Measurements from ENCODE around the gene CEP104. TPM values are rescaled to one million over a fixed set of nuclear protein-coding genes. Genes with fewer than 3 reads are reported as not detected.

The CEP104 gene
- total and polyA plus RNA-seq, 2 experiments from 2014 or later: 20.5 to 32.2 TPM

DNA sequence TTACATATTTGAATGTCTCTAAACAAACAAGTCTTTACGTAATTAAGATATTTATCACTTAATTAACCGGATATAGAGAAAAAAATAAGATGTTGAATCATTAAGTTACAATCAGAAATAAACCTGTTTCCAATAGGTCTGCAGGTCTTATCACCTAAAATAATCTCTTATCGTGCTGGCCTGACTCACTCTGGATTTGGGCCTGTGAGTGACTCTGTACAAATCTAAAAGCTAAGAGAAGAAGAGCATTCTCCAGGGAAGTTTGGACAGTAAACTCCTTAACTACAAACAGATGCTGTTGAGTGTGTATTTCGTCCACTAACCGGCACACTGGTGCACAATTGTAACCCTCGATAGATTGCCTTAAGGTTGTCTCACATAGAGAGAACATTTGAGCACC lies 25.3 kb downstream of the CEP104 start (continued):
- TF ChIP-seq, protein P1, sequence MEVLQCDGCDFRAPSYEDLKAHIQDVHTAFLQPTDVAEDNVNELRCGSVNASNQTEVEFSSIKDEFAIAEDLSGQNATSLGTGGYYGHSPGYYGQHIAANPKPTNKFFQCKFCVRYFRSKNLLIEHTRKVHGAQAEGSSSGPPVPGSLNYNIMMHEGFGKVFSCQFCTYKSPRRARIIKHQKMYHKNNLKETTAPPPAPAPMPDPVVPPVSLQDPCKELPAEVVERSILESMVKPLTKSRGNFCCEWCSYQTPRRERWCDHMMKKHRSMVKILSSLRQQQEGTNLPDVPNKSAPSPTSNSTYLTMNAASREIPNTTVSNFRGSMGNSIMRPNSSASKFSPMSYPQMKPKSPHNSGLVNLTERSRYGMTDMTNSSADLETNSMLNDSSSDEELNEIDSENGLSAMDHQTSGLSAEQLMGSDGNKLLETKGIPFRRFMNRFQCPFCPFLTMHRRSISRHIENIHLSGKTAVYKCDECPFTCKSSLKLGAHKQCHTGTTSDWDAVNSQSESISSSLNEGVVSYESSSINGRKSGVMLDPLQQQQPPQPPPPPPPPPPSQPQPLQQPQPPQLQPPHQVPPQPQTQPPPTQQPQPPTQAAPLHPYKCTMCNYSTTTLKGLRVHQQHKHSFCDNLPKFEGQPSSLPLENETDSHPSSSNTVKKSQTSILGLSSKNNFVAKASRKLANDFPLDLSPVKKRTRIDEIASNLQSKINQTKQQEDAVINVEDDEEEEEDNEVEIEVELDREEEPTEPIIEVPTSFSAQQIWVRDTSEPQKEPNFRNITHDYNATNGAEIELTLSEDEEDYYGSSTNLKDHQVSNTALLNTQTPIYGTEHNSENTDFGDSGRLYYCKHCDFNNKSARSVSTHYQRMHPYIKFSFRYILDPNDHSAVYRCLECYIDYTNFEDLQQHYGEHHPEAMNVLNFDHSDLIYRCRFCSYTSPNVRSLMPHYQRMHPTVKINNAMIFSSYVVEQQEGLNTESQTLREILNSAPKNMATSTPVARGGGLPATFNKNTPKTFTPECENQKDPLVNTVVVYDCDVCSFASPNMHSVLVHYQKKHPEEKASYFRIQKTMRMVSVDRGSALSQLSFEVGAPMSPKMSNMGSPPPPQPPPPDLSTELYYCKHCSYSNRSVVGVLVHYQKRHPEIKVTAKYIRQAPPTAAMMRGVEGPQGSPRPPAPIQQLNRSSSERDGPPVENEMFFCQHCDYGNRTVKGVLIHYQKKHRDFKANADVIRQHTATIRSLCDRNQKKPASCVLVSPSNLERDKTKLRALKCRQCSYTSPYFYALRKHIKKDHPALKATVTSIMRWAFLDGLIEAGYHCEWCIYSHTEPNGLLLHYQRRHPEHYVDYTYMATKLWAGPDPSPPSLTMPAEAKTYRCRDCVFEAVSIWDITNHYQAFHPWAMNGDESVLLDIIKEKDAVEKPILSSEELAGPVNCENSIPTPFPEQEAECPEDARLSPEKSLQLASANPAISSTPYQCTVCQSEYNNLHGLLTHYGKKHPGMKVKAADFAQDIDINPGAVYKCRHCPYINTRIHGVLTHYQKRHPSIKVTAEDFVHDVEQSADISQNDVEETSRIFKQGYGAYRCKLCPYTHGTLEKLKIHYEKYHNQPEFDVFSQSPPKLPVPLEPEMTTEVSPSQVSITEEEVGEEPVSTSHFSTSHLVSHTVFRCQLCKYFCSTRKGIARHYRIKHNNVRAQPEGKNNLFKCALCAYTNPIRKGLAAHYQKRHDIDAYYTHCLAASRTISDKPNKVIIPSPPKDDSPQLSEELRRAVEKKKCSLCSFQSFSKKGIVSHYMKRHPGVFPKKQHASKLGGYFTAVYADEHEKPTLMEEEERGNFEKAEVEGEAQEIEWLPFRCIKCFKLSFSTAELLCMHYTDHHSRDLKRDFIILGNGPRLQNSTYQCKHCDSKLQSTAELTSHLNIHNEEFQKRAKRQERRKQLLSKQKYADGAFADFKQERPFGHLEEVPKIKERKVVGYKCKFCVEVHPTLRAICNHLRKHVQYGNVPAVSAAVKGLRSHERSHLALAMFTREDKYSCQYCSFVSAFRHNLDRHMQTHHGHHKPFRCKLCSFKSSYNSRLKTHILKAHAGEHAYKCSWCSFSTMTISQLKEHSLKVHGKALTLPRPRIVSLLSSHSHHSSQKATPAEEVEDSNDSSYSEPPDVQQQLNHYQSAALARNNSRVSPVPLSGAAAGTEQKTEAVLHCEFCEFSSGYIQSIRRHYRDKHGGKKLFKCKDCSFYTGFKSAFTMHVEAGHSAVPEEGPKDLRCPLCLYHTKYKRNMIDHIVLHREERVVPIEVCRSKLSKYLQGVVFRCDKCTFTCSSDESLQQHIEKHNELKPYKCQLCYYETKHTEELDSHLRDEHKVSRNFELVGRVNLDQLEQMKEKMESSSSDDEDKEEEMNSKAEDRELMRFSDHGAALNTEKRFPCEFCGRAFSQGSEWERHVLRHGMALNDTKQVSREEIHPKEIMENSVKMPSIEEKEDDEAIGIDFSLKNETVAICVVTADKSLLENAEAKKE (CRISPR knock-in tag; IDR thresholded peaks at IDR 0.05): no peak
- TF ChIP-seq, protein P2, sequence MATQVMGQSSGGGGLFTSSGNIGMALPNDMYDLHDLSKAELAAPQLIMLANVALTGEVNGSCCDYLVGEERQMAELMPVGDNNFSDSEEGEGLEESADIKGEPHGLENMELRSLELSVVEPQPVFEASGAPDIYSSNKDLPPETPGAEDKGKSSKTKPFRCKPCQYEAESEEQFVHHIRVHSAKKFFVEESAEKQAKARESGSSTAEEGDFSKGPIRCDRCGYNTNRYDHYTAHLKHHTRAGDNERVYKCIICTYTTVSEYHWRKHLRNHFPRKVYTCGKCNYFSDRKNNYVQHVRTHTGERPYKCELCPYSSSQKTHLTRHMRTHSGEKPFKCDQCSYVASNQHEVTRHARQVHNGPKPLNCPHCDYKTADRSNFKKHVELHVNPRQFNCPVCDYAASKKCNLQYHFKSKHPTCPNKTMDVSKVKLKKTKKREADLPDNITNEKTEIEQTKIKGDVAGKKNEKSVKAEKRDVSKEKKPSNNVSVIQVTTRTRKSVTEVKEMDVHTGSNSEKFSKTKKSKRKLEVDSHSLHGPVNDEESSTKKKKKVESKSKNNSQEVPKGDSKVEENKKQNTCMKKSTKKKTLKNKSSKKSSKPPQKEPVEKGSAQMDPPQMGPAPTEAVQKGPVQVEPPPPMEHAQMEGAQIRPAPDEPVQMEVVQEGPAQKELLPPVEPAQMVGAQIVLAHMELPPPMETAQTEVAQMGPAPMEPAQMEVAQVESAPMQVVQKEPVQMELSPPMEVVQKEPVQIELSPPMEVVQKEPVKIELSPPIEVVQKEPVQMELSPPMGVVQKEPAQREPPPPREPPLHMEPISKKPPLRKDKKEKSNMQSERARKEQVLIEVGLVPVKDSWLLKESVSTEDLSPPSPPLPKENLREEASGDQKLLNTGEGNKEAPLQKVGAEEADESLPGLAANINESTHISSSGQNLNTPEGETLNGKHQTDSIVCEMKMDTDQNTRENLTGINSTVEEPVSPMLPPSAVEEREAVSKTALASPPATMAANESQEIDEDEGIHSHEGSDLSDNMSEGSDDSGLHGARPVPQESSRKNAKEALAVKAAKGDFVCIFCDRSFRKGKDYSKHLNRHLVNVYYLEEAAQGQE (IDR thresholded peaks at IDR 0.05; ENCODE audit: unreplicated experiment): no peak
- no peak for TF ChIP-seq EZH2phosphoT487 (IDR thresholded peaks at IDR 0.05; ENCODE audit: unreplicated experiment)
- TF ChIP-seq, protein P3, sequence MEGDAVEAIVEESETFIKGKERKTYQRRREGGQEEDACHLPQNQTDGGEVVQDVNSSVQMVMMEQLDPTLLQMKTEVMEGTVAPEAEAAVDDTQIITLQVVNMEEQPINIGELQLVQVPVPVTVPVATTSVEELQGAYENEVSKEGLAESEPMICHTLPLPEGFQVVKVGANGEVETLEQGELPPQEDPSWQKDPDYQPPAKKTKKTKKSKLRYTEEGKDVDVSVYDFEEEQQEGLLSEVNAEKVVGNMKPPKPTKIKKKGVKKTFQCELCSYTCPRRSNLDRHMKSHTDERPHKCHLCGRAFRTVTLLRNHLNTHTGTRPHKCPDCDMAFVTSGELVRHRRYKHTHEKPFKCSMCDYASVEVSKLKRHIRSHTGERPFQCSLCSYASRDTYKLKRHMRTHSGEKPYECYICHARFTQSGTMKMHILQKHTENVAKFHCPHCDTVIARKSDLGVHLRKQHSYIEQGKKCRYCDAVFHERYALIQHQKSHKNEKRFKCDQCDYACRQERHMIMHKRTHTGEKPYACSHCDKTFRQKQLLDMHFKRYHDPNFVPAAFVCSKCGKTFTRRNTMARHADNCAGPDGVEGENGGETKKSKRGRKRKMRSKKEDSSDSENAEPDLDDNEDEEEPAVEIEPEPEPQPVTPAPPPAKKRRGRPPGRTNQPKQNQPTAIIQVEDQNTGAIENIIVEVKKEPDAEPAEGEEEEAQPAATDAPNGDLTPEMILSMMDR (conservative IDR thresholded peaks at IDR 0.05; ENCODE audit: low read depth in 2 of 2): no peak
- no peak for TF ChIP-seq NANOG (IDR thresholded peaks at IDR 0.05; ENCODE audit: borderline replicate concordance)
- TF ChIP-seq, protein P4, sequence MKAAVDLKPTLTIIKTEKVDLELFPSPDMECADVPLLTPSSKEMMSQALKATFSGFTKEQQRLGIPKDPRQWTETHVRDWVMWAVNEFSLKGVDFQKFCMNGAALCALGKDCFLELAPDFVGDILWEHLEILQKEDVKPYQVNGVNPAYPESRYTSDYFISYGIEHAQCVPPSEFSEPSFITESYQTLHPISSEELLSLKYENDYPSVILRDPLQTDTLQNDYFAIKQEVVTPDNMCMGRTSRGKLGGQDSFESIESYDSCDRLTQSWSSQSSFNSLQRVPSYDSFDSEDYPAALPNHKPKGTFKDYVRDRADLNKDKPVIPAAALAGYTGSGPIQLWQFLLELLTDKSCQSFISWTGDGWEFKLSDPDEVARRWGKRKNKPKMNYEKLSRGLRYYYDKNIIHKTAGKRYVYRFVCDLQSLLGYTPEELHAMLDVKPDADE (IDR thresholded peaks at IDR 0.05): no peak
- no peak for TF ChIP-seq ZNF331 (CRISPR knock-in tag; IDR thresholded peaks at IDR 0.05; ENCODE audit: low read depth)
- TF ChIP-seq EZH2 (IDR thresholded peaks at IDR 0.05; ENCODE audit: low read depth, unreplicated experiment): no peak
- no peak for TF ChIP-seq ZNF114 (CRISPR knock-in tag; IDR thresholded peaks at IDR 0.05)

Measured in GM23338 (cell line).